Stimulated activated naive CD8-positive, alpha-beta T cell treated with anti-CD3 and anti-CD28 coated beads, Interleukin-15, amount 100 ng/mL, for 72 hours (primary cell): ENCODE data around the gene RAP1GDS1.
"Not testable (repeated sequence)": the region's sequence is repeated elsewhere in the genome, so short reads cannot be mapped to it uniquely, and the experiment has no call there.

Experiments
- ATAC-seq: fragments of 150-1000 bp; cut with Tn5 transposase; 2 replicates; pipeline ENCODE4 v1.10.0; 2021; ENCODE audit warnings: mild to moderate bottlenecking, moderate library complexity
- DNase-seq, 2 donors: peaks; one replicate each; pipeline ENCODE4 v3.0.0; 2021 to 2022
- H3K27ac Mint-ChIP-seq, 2 donors: one replicate each; pipeline ENCODE4 v1.8.0; 2022; ENCODE audit warnings: mild to moderate bottlenecking in 2 of 2, mixed read lengths in 2 of 2, moderate library complexity in 2 of 2
- H3K27me3 Mint-ChIP-seq: one replicate; pipeline ENCODE4 v1.8.0; 2022; ENCODE audit warnings: mixed read lengths
- H3K4me1 Mint-ChIP-seq: one replicate; pipeline ENCODE4 v1.8.0; 2022; ENCODE audit warnings: mild to moderate bottlenecking, mixed read lengths
- H3K4me3 Mint-ChIP-seq, 2 donors: one replicate each; pipeline ENCODE4 v1.8.0; 2022; ENCODE audit warnings: mild to moderate bottlenecking in 2 of 2, mixed read lengths in 2 of 2, moderate library complexity in 1 of 2
- H3K9me3 Mint-ChIP-seq, 2 donors: one replicate each; pipeline ENCODE4 v1.8.0; 2022; ENCODE audit warnings: mixed read lengths in 2 of 2

The RAP1GDS1 gene

GRCh38 chr4:98359646-98360045 lies 98.5 kb downstream of the RAP1GDS1 start:
- H3K4me3 Mint-ChIP-seq: no peak overlapping the region
- peaks cover 6 to 11% of the 10 kb centered on the region in 2 donors for H3K9me3 Mint-ChIP-seq
- H3K27me3 Mint-ChIP-seq: no peaks in the 10 kb centered on the region
- H3K4me1 Mint-ChIP-seq: peaks cover 11% of the 10 kb centered on the region
- no peak for ATAC-seq
- no peak overlapping the region for H3K27ac Mint-ChIP-seq
- DNase-seq: no peak

DNA sequence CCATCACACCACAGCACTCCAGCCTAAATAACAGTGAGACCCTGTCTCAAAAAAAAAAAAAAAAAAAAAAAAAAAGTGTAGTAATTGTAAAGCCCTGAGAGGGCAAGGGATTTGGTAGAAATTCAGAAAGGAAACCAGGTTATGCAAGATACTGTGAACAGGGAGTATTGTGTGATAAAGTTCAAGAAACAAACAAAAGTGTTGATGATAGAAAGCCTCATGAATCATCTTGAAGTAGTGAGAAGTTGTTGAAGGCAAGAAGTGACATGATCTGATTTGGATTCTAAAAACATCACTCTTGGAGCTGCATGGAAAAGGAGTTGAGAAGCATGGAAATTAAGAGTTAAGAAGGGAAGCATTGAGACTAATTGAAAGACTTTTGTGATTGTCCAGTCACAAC lies 102.2 kb downstream of the RAP1GDS1 start:
- Mint-ChIP-seq H3K4me3 (no peak overlapping the region), H3K27me3 (no peaks in the 10 kb centered on the region), H3K4me1 (peaks cover 11% of the 10 kb centered on the region), H3K27ac (no peak overlapping the region), H3K9me3 (peaks cover 27 to 28% of the 10 kb centered on the region in 2 donors)
- DNase-seq (no peak), ATAC-seq (no peak)

DNA sequence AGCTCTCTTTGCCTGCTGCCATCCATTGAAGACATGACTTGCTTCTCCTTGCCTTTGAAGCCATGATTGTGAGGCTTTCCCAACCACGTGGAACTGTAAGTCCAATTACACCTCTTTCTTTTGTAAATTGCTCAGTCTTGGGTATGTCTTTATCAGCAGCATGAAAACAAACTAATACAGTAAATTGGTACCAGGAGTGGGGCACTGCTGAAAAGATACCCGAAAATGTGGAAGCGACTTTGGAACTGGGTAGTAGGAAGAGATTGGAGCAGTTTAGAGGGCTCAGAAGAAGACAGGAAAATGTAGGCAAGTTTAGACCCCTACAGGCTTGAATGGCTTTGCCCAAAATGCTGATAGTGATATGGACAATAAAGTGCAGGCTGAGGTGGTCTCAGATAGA lies 105.1 kb downstream of the RAP1GDS1 start:
- not testable (repeated sequence) for H3K27ac Mint-ChIP-seq, H3K27me3 Mint-ChIP-seq, H3K4me1 Mint-ChIP-seq, DNase-seq, H3K4me3 Mint-ChIP-seq, ATAC-seq
- peaks cover 28 to 36% of the 10 kb centered on the region in 2 donors for H3K9me3 Mint-ChIP-seq

- H3K9me3 Mint-ChIP-seq: peaks cover 23 to 36% of the 10 kb centered on the region in 2 donors
- ATAC-seq, H3K4me1 Mint-ChIP-seq, H3K27ac Mint-ChIP-seq, DNase-seq, H3K4me3 Mint-ChIP-seq, H3K27me3 Mint-ChIP-seq: not testable (repeated sequence)
These were observed 106.8 kb downstream of the RAP1GDS1 start for GRCh38 chr4:98368000-98368399.

DNA sequence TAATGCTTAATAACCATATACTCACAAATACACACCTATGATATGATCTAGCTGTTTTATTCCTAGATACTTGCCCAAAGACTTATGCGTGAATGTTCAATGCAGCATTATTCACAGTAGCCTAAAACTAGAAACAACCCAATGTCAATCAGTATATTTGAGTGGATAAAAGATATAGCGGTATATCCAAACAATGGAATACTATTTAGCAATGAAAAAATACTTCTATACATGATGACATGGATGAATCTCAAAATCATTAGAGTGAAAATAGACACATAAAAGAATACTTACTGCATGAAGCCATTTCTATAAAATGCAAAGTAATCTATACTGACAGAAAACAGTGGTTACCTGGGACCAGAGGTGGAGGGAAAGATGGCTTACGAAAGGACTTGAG lies 108.1 kb downstream of the RAP1GDS1 start:
- Mint-ChIP-seq H3K9me3 (peaks cover 16 to 30% of the 10 kb centered on the region in 2 donors), H3K27ac (no peak overlapping the region), H3K4me3 (no peak overlapping the region), H3K4me1 (no peaks in the 10 kb centered on the region), H3K27me3 (no peaks in the 10 kb centered on the region)
- DNase-seq: no peak
- no peak for ATAC-seq

GRCh38 chr4:98374643-98375042 lies 113.5 kb downstream of the RAP1GDS1 start:
- no peak for DNase-seq
- ATAC-seq: no peak
- H3K27me3 Mint-ChIP-seq: no peaks in the 10 kb centered on the region

DNA sequence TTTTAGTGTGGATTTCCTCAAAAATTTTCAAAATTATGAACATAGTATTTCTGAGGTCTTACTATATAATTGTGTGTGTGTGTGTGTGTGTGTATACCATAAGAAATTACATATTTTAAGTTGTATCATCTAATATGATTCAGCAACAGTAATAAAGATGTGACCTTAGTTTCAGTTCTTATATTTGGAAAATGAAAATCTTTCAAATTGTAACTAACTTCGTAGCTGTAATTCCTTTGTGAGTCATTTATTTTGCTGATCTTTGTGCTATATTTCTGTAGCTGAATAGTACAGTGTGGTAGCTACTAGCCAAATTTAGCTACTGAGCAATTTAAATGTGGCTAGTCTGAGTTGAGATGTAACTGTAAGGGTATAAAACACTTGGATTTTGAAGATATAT lies 116.4 kb downstream of the RAP1GDS1 start:
- ATAC-seq: peak; percentile 71
- H3K27me3 Mint-ChIP-seq: no peaks in the 10 kb centered on the region
- no peaks in the 10 kb centered on the region for H3K9me3 Mint-ChIP-seq
- no peak overlapping the region for H3K4me3 Mint-ChIP-seq
- DNase-seq: no peak
- peak overlapping the region in 1 of 2 donors; percentile 31 for H3K27ac Mint-ChIP-seq
- H3K4me1 Mint-ChIP-seq: peaks cover 11% of the 10 kb centered on the region

More at GRCh38 chr4:98374643-98375042, 113.5 kb downstream of the RAP1GDS1 start:
- Mint-ChIP-seq H3K4me3 (no peak overlapping the region), H3K9me3 (peaks cover 0 to under 1% of the 10 kb centered on the region in 2 donors), H3K4me1 (peaks cover 11% of the 10 kb centered on the region), H3K27ac (no peak overlapping the region)

- Mint-ChIP-seq H3K9me3 (no peaks in the 10 kb centered on the region), H3K27me3 (no peaks in the 10 kb centered on the region), H3K4me1 (peaks cover 11% of the 10 kb centered on the region), H3K27ac (no peak overlapping the region), H3K4me3 (no peak overlapping the region)
- DNase-seq: no peak
- ATAC-seq: no peak
These were observed 120.1 kb downstream of the RAP1GDS1 start for GRCh38 chr4:98381306-98381705.

DNA sequence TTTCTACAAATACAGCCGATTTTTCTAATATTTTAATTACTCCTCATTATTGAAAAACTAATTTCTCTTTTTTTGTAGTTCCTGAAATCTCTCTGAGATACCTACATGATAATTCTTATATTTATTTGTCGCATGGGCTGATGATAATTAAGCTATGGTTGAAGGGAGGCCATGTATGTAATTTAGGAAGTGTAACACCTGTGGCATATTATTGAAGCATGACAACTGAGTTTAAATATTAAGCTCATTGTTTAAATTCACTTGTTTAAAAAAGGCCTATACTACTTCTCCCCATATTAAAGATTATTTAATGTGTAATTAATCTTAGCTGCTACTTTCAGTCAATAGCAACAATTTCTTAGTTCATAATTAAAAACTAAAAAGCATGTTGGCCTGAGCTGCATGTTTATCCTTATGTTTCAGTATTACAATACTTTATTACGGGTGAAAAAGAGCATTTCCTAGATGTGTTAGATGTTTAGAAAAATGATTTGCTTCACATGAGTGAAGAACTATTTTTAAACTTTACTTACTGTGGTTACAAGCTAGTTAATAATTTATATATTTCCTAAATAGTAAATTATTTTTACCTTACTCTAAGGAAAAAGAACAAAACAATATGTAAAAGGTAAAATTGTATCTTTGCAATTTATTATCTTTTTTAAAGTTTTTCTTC lies 122.4 kb downstream of the RAP1GDS1 start:
- Mint-ChIP-seq H3K27ac (no peak overlapping the region), H3K4me1 (no peaks in the 10 kb centered on the region), H3K27me3 (no peaks in the 10 kb centered on the region), H3K4me3 (no peak overlapping the region), H3K9me3 (no peaks in the 10 kb centered on the region)
- ATAC-seq: no peak
- DNase-seq: no peak

DNA sequence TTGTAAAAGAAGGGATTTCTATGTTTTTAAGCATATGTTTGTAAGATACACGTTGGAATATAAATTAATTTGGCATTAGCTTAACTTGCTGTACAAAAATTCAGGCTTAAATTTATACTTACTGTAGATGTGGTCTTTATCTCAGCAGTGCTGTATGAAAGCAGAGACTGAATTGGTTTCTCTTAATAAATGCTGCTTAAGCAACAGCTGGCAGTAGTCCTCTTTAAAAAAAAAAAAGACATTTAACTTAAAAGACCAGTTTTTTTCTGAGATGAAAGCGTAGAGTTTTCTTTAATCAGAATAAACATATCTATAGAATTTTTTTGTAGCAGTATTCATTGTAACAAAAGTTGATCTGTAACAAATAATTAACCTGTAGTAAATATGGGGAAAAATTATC lies 124.6 kb downstream of the RAP1GDS1 start:
- ATAC-seq (no peak), DNase-seq (no peak)
- Mint-ChIP-seq H3K4me1 (no peaks in the 10 kb centered on the region), H3K4me3 (no peak overlapping the region), H3K9me3 (no peaks in the 10 kb centered on the region), H3K27me3 (no peaks in the 10 kb centered on the region), H3K27ac (no peak overlapping the region)

DNA sequence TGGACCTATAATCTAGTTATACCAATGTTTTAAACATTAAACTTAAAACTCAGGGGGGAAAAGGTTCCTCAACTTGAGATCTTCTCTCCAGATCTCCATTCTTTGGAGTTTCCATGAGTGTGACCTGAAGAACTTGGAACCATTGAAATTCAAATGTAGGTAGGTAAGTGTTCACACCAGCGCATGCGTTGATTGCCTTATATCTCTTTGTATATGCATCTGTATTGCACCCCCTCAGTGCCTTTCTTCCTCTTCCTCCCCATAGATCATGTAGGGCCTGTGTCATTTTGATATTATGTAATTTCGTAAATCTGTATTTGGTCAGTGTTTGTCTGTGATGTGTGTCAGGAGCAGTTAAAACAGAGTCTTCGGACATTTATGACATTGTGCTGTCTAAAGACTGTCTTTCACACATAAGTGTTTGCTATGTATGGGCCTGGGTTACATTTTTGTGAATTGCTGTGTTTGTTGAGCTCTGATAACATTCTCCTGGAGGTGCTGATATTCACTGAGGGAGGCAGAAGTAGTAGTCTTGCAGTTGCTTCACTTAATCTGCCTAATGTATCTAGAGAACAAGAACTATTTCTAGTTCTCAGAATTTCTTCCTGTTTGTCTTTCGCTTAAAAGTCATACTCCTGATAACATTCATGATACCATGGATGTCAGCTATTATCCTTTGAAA lies 126.3 kb downstream of the RAP1GDS1 start:
- Mint-ChIP-seq H3K4me3 (no peak overlapping the region), H3K27me3 (no peaks in the 10 kb centered on the region), H3K9me3 (no peaks in the 10 kb centered on the region), H3K27ac (peak overlapping the region in 1 of 2 donors; percentile 15), H3K4me1 (no peaks in the 10 kb centered on the region)
- DNase-seq: no peak
- ATAC-seq: no peak

- ATAC-seq (no peak), DNase-seq (no peak)
- Mint-ChIP-seq H3K4me3 (no peak overlapping the region), H3K4me1 (peaks cover 5% of the 10 kb centered on the region), H3K9me3 (peaks cover 16 to 24% of the 10 kb centered on the region in 2 donors), H3K27ac (no peak overlapping the region), H3K27me3 (no peaks in the 10 kb centered on the region)
These were observed 132.9 kb downstream of the RAP1GDS1 start for GRCh38 chr4:98394134-98394533.

GRCh38 chr4:98399915-98400314 lies 138.7 kb downstream of the RAP1GDS1 start:
- no peak overlapping the region for H3K27ac Mint-ChIP-seq
- H3K9me3 Mint-ChIP-seq: peaks cover 26 to 30% of the 10 kb centered on the region in 2 donors
- DNase-seq (no peak), ATAC-seq (no peak)
- peaks cover under 1% of the 10 kb centered on the region for H3K4me1 Mint-ChIP-seq
- H3K27me3 Mint-ChIP-seq: no peaks in the 10 kb centered on the region
- H3K4me3 Mint-ChIP-seq: no peak overlapping the region

DNA sequence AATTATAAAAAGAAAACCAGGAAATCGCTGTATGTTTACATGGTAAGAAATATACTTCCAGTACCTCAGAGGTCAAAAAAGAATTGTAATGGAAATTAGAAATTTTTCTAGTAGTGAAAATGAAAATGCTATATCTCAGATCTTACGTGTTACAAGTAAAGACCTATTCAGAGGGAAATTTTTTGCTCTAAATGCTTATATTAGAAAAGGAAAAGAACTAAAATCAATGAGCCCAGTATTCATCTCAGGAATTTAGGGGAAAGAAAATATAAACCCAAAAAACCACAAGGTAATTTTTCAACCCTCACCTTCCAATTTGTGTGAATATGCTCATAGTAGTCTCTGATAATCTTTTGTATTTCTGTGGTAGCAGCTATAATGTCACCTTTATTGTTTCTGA lies 145.6 kb downstream of the RAP1GDS1 start:
- peak; percentile 91 for ATAC-seq
- H3K27me3 Mint-ChIP-seq: no peaks in the 10 kb centered on the region
- H3K4me1 Mint-ChIP-seq: peaks cover 22% of the 10 kb centered on the region
- peaks cover 0 to 8% of the 10 kb centered on the region in 2 donors for H3K9me3 Mint-ChIP-seq
- peak overlapping the region in 1 of 2 donors; percentile 47 for H3K27ac Mint-ChIP-seq
- no peak for DNase-seq
- peak overlapping the region in 1 of 2 donors; percentile 30 for H3K4me3 Mint-ChIP-seq

DNA sequence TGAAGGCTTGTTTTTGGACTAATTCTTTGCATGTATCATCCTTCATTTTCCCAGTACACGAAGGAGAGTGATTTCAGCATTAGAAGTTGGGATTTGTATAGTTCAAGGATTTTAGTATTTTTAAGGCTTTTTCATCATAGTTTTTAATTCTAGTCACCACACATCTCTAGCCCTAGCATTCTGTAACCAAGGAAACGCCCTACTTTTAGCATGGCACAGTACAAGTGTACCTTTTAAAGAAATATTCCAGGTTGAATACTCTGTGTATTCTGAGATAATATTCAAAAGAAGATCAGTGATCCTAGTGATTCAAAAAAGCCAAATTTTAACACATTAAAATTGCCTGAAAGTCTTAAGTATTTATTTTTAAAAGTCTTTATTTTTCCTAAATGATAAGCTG lies 150.5 kb downstream of the RAP1GDS1 start:
- no peak for DNase-seq
- H3K9me3 Mint-ChIP-seq: peaks cover 4 to 7% of the 10 kb centered on the region in 2 donors
- H3K27ac Mint-ChIP-seq: no peak overlapping the region
- H3K27me3 Mint-ChIP-seq: no peaks in the 10 kb centered on the region
- no peak for ATAC-seq
- H3K4me3 Mint-ChIP-seq: no peak overlapping the region
- H3K4me1 Mint-ChIP-seq: peaks cover 9% of the 10 kb centered on the region

- H3K9me3 Mint-ChIP-seq: peaks cover 4 to 7% of the 10 kb centered on the region in 2 donors
- no peak overlapping the region for H3K4me3 Mint-ChIP-seq
- no peak for ATAC-seq
These were observed 155.7 kb downstream of the RAP1GDS1 start for GRCh38 chr4:98416844-98417243.

More at GRCh38 chr4:98416844-98417243, 155.7 kb downstream of the RAP1GDS1 start:
- Mint-ChIP-seq H3K4me1 (no peaks in the 10 kb centered on the region), H3K27ac (no peak overlapping the region), H3K27me3 (no peaks in the 10 kb centered on the region)
- no peak for DNase-seq
